Omental fat pad (tissue), 4 donors: Measurements from ENCODE around the gene ATP8A2. TPM values are rescaled to one million over a fixed set of nuclear protein-coding genes. Genes with fewer than 3 reads are reported as not detected.

Experiments
- ATAC-seq: fragments of 150-250 bp; one replicate; pipeline ENCODE4 v1.9.1; 2016; ENCODE audit warnings: mild to moderate bottlenecking, moderate library complexity; ENCODE audit not compliant: low FRiP score
- DNase-seq: peaks from one replicate; pipeline ENCODE4 v3.0.0-alpha.2; 2019; ENCODE audit warnings: low spot score
- CTCF ChIP-seq, 3 donors: fragments of 450-650 bp; IDR thresholded peaks; one replicate each; pipeline ENCODE4 v1.5.1; 2016 to 2017; ENCODE audit warnings: antibody characterized with exemption in 3 of 3, mild to moderate bottlenecking in 3 of 3, moderate library complexity in 2 of 3
- total RNA-seq, 4 donors: library from RNA; depleted of rRNA; stranded (reverse); fragments of >200 nt; gene quantifications; one replicate each; pipeline ENCODE4 v1.1.0, GENCODE V29; 2016

ATP8A2 gene
- total RNA-seq, 4 donors from 2014 or later = 0.16 to 0.19 TPM; not detected in 2

- no peak for TF ChIP-seq CTCF (IDR thresholded peaks at IDR 0.05)
- no peak for ATAC-seq
- no peak for DNase-seq
Measured at GRCh38 chr13:25598421-25598820, 226.6 kb downstream of the ATP8A2 start.

- no peak for ATAC-seq
- no peak for DNase-seq
- TF ChIP-seq CTCF (IDR thresholded peaks at IDR 0.05) = no peak
Measured at GRCh38 chr13:25602176-25602575, 230.4 kb downstream of the ATP8A2 start.

GRCh38 chr13:25604106-25604505 lies 232.3 kb downstream of the ATP8A2 start:
- no peak for DNase-seq
- no peak for TF ChIP-seq CTCF (IDR thresholded peaks at IDR 0.05)
- no peak for ATAC-seq

- no peak for TF ChIP-seq CTCF (IDR thresholded peaks at IDR 0.05)
- ATAC-seq = no peak
- no peak for DNase-seq
Measured at GRCh38 chr13:25607096-25607495, 235.3 kb downstream of the ATP8A2 start.

GRCh38 chr13:25608181-25608580 lies 236.4 kb downstream of the ATP8A2 start:
- ATAC-seq (no peak), DNase-seq (no peak)
- no peak for TF ChIP-seq CTCF (IDR thresholded peaks at IDR 0.05)

GRCh38 chr13:25616674-25617073 lies 244.9 kb downstream of the ATP8A2 start:
- TF ChIP-seq CTCF (IDR thresholded peaks at IDR 0.05) = no peak
- no peak for ATAC-seq
- DNase-seq = no peak

- no peak for DNase-seq
- no peak for ATAC-seq
- no peak for TF ChIP-seq CTCF (IDR thresholded peaks at IDR 0.05)
Measured at GRCh38 chr13:25619897-25620296, 248.1 kb downstream of the ATP8A2 start.
